NCI-H1417 (cell line): Measurements from ENCODE around the gene ARHGAP20.

Experiments
- DNase-seq, 3 experiments: peaks; one replicate each; lab custom pipeline; 2025; lab: John Stamatoyannopoulos, UW

The ARHGAP20 gene

GRCh38 chr11:110529043-110529442, 183.2 kb downstream of the ARHGAP20 start:
- DNase-seq: no peak

GRCh38 chr11:110527146-110527545, 185.1 kb downstream of the ARHGAP20 start:
- no peak for DNase-seq
